22Rv1 (cell line): ENCODE measurements around the gene NACC1.

Source experiments
- ZFX ChIP-seq: fragments of 450-650 bp; IDR thresholded peaks from 2 replicates; pipeline ENCODE4 v1.6.1; 2017; ENCODE audit warnings: antibody characterized with exemption, borderline replicate concordance
- TF ChIP-seq, protein P1 (sequence below): fragments of 450-650 bp; IDR thresholded peaks from 2 replicates; pipeline ENCODE4 v1.5.1; 2017; ENCODE audit warnings: mild to moderate bottlenecking

DNA sequence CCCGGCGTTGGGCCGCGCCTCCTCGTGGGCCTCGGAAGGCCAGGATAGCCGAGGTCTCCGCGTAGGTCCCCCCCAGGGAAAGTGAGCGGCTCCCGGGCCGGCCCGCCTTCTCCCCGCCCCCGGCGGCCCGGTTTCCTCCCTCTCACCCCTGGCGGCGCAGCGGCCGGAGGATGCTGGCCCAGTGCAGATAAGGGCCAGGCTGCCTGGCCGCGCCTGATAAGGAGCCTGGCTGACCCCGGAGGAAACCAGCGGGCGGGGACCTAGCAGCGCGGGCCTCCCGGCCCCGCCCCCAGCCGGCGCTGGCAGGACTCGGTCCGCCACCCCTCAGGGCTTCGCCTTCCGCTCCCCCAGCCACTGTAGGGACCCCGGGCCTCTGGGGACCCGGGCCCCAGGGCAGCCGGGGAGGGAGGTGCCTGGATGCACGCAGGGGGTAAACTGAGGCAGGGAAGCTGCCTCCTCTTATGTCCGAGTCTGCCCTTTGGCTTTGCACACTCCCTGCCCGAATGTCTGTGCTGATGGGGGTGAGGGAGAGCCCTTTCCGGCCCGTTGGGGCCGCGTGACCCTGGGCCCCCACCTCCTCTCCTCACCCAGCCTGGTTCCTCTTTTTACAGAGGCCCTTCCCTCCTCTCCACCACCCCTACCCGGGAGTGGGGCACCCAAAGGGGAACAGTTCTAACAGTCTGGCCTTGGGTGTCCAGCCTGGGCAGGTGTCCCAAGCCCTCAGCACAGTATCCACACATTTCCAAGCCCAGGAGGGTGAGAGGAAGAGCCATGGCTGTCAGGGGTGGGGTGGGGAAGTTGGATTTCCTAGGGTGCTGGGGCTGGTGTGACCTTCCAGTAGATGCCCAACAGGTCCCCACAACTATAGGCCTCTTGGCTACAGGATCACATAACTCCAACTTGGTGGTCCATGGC, 15.1 kb upstream of the NACC1 start, which contains the start of gene LYL1:
- TF ChIP-seq, protein P1, sequence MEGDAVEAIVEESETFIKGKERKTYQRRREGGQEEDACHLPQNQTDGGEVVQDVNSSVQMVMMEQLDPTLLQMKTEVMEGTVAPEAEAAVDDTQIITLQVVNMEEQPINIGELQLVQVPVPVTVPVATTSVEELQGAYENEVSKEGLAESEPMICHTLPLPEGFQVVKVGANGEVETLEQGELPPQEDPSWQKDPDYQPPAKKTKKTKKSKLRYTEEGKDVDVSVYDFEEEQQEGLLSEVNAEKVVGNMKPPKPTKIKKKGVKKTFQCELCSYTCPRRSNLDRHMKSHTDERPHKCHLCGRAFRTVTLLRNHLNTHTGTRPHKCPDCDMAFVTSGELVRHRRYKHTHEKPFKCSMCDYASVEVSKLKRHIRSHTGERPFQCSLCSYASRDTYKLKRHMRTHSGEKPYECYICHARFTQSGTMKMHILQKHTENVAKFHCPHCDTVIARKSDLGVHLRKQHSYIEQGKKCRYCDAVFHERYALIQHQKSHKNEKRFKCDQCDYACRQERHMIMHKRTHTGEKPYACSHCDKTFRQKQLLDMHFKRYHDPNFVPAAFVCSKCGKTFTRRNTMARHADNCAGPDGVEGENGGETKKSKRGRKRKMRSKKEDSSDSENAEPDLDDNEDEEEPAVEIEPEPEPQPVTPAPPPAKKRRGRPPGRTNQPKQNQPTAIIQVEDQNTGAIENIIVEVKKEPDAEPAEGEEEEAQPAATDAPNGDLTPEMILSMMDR: no peak
- TF ChIP-seq ZFX: no peak
